GM13976 (cell line): ENCODE results near the gene AIMP2.
"Not testable (repeated sequence)": the region's sequence is repeated elsewhere in the genome, so short reads cannot be mapped to it uniquely, and the experiment has no call there.

ENCODE experiments used
- DNase-seq: peaks from one replicate; pipeline ENCODE4 v3.0.0; 2012; ENCODE audit warnings: low spot score
- in situ Hi-C: fragments of 300-500 bp; cut with MboI; formaldehyde crosslinking; loops from one replicate; pipeline ENCODE4 v1.12.0; 2022; ENCODE audit warnings: low sequenced_read_pairs, mixed read lengths, inconsistent platforms; ENCODE audit not compliant: unreplicated experiment
- TF ChIP-seq, protein P1 (sequence below): IDR thresholded peaks from 2 replicates; pipeline ENCODE4 v1.5.1; 2012; ENCODE audit warnings: borderline replicate concordance, mild to moderate bottlenecking; ENCODE audit not compliant: insufficient read depth; ENCODE audit errors: extremely low read depth, missing control alignments, control extremely low read depth

Gene AIMP2

DNA sequence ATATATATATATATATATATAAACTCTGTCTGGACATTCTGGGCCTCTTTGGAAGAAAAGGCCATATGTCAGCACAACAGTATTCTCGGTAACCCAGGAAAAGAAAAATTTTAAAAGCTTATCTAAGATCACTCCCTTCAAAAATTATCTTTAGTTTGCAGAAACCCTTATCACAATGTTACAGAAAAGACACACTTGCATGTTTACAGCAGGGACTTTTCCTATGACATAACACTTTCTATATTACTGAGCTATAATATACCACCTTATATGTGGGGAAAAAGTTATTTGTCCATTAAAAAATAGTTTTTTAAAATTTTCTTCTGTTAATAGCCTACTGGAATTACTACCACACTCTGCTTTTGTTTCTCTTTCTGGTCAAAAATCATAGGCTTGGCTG is 47.5 kb downstream of the AIMP2 start:
- no peak for DNase-seq
- in situ Hi-C loops, result no loop called here
- TF ChIP-seq, protein P1, sequence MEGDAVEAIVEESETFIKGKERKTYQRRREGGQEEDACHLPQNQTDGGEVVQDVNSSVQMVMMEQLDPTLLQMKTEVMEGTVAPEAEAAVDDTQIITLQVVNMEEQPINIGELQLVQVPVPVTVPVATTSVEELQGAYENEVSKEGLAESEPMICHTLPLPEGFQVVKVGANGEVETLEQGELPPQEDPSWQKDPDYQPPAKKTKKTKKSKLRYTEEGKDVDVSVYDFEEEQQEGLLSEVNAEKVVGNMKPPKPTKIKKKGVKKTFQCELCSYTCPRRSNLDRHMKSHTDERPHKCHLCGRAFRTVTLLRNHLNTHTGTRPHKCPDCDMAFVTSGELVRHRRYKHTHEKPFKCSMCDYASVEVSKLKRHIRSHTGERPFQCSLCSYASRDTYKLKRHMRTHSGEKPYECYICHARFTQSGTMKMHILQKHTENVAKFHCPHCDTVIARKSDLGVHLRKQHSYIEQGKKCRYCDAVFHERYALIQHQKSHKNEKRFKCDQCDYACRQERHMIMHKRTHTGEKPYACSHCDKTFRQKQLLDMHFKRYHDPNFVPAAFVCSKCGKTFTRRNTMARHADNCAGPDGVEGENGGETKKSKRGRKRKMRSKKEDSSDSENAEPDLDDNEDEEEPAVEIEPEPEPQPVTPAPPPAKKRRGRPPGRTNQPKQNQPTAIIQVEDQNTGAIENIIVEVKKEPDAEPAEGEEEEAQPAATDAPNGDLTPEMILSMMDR, result no peak

DNA sequence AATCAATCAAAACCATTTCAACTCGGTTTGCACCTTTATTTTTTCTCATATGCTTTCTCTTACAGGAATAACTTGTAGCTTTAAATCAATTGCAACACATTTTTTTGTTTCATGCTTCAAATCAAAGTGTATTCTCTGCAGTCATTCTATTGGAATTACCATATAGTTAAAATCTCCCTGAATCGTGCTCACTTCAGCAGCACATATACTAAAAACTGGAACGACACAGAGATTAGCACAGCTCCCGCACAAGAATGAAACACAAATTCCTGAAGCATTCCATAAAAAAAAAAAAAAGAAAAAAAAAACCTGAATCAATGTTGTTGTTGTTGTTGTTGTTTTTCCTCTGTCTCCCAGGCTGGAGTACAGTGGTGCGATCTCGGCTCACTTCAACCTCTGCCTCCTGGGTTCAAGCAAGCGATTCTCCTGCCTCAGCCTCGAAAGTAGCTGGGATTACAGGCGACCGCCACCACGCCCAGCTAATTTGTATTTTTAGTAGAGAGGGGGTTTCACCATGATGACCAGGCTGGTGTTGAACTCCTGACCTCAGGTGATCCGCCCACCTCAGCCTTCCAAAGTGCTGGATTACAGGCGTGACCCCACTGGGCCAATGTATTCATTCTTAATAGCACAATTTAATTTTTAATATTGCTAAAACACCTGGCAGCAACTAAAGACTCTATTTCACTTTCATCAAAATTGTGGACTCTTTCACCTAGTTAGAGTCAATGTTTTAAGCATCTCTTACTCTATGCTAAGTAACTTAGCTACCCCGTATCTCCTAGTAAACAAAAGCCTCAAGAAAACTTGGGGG is 48.5 kb downstream of the AIMP2 start:
- no peak for DNase-seq
- TF ChIP-seq, protein P1, result no peak
- in situ Hi-C loops, result no loop called here

DNA sequence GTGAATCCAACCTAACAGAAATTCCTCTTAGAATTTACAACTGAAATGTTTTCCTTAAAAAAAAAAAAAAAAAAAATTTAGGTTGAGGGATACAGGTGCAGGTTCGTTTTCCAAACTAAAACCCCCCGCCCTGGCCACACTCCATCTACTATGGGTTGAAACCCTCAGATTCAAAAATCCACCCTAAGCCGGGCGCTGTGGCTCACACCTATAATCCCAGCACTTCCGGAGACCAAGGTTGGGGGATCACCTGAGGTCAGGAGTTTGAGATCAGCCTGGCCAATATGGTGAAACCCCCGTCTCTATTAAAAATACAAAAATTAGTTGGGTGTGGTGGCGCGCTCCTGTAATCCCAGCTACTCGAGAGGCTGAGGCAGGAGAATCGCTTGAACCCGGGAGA is 50.9 kb downstream of the AIMP2 start:
- DNase-seq, in situ Hi-C loops: not testable (repeated sequence)

GRCh38 chr7:6071406-6071805 is 62.3 kb downstream of the AIMP2 start:
- no peak for DNase-seq
- in situ Hi-C loops, result no loop called here
- TF ChIP-seq, protein P1, result no peak
